IMR-90 (cell line): ENCODE results near the gene GRID2IP.

Experiments used
- BHLHE40 ChIP-seq: fragments of 150-350 bp; IDR thresholded peaks from 2 replicates; pipeline ENCODE4 v1.6.1; 2016; ENCODE audit warnings: mild to moderate bottlenecking, low read depth, low read length
- CEBPB ChIP-seq: IDR thresholded peaks from 2 replicates; pipeline ENCODE4 v1.6.1; 2012; ENCODE audit warnings: low read depth, low read length, improper control_type of control experiment
- CTCF ChIP-seq: conservative IDR thresholded peaks from 2 replicates; pipeline ENCODE4 v1.5.1; 2012; ENCODE audit warnings: mild to moderate bottlenecking, low read depth, low read length, improper control_type of control experiment
- FOS ChIP-seq: fragments of 150-350 bp; IDR thresholded peaks from 2 replicates; pipeline ENCODE4 v1.6.1; 2016; ENCODE audit warnings: low read depth, low read length
- MAFK ChIP-seq: IDR thresholded peaks from 2 replicates; pipeline ENCODE4 v1.6.1; 2012; ENCODE audit warnings: low read depth, low read length, improper control_type of control experiment
- MXI1 ChIP-seq: IDR thresholded peaks from 2 replicates; pipeline ENCODE4 v1.6.1; 2012; ENCODE audit warnings: low read depth, mild to moderate bottlenecking, low read length, moderate library complexity, borderline replicate concordance
- POLR2A ChIP-seq: IDR thresholded peaks from 2 replicates; pipeline ENCODE4 v1.6.1; 2012; ENCODE audit warnings: mild to moderate bottlenecking, low read depth, low read length
- RAD21 ChIP-seq: IDR thresholded peaks from 2 replicates; pipeline ENCODE4 v1.6.1; 2012; ENCODE audit warnings: low read length, improper control_type of control experiment
- RCOR1 ChIP-seq: IDR thresholded peaks from 2 replicates; pipeline ENCODE4 v1.6.1; 2012; ENCODE audit warnings: mild to moderate bottlenecking, low read length, improper control_type of control experiment; ENCODE audit not compliant: insufficient replicate concordance
- TF ChIP-seq, protein P1 (sequence below): fragments of 150-350 bp; IDR thresholded peaks from 2 replicates; pipeline ENCODE4 v1.6.1; 2017; ENCODE audit warnings: mild to moderate bottlenecking, antibody characterized with exemption, low read length, low read depth

- TF ChIP-seq CTCF (no peak), RCOR1 (no peak), POLR2A (no peak), MXI1 (no peak), CEBPB (no peak), BHLHE40 (no peak), RAD21 (no peak), FOS (no peak), MAFK (no peak)
- TF ChIP-seq, protein P1, sequence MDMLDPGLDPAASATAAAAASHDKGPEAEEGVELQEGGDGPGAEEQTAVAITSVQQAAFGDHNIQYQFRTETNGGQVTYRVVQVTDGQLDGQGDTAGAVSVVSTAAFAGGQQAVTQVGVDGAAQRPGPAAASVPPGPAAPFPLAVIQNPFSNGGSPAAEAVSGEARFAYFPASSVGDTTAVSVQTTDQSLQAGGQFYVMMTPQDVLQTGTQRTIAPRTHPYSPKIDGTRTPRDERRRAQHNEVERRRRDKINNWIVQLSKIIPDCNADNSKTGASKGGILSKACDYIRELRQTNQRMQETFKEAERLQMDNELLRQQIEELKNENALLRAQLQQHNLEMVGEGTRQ = no peak
Measured at GRCh38 chr7:6530626-6531491, 20.4 kb downstream of the GRID2IP start.
